Measurements from ENCODE around the gene EFNA3. TPM values are rescaled to one million over a fixed set of nuclear protein-coding genes. Genes with fewer than 3 reads are reported as not detected.

EFNA3 gene
- total and polyA plus RNA-seq, 4 donors, result 0.41 to 3.2 (median 1.8) TPM; not detected in 1

GRCh38 chr1:155079210-155079486 is 511 bp downstream of the EFNA3 start:
- no peaks in the 10 kb centered on the region for H3K4me1 ChIP-seq (ENCODE audit: control insufficient read depth in 1 of 2, insufficient read depth in 2 of 2, low read length in 2 of 2)
- no peak overlapping the region for H3K4me3 ChIP-seq (ENCODE audit: low read length in 2 of 2)
- no peak overlapping the region for H3K27ac ChIP-seq (ENCODE audit: low read depth in 1 of 2, low read length in 2 of 2)
- H3K9me3 ChIP-seq (ENCODE audit: control insufficient read depth, low read length), result no peaks in the 10 kb centered on the region
- no peaks in the 10 kb centered on the region for H3K36me3 ChIP-seq (ENCODE audit: control insufficient read depth in 1 of 2, insufficient read depth in 2 of 2, low read length in 1 of 2)
- no peak for ATAC-seq (ENCODE audit: low FRiP score)
- DNase-seq, result no peak
- WGBS, 2 donors, result 3% methylated on average over 10 of the region's 10 CpGs
- H3K27me3 ChIP-seq (ENCODE audit: control insufficient read depth in 1 of 2, insufficient read depth in 2 of 2, low read length in 1 of 2), result no peaks in the 10 kb centered on the region
- intact Hi-C loops (cut with DNase I), result no loop called here

- WGBS, 2 donors, result 0 to 1% methylated on average over 36 to 67 of the region's 67 CpGs
- Histone ChIP-seq H3K4me1 (ENCODE audit: control insufficient read depth in 1 of 2, insufficient read depth in 2 of 2, low read length in 2 of 2) (no peaks in the 10 kb centered on the region), H3K27ac (ENCODE audit: low read depth in 1 of 2, low read length in 2 of 2) (no peak overlapping the region), H3K9me3 (ENCODE audit: control insufficient read depth, low read length) (no peaks in the 10 kb centered on the region), H3K4me3 (ENCODE audit: low read length in 2 of 2) (no peak overlapping the region), H3K27me3 (ENCODE audit: control insufficient read depth in 1 of 2, insufficient read depth in 2 of 2, low read length in 1 of 2) (no peaks in the 10 kb centered on the region), H3K36me3 (ENCODE audit: control insufficient read depth in 1 of 2, insufficient read depth in 2 of 2, low read length in 1 of 2) (no peaks in the 10 kb centered on the region)
- DNase-seq (peak in 1 of 2 donors; percentile 78), ATAC-seq (ENCODE audit: low FRiP score) (no peak)
- intact Hi-C loops (cut with DNase I), result loop anchor here in 1 of 2 donors (5.0 kb wide), 2 partner anchors 32 to 597 kb away; no protein-coding TSS in a partner anchor
Observed at GRCh38 chr1:155079487-155080311, 1.1 kb downstream of the EFNA3 start.

DNA sequence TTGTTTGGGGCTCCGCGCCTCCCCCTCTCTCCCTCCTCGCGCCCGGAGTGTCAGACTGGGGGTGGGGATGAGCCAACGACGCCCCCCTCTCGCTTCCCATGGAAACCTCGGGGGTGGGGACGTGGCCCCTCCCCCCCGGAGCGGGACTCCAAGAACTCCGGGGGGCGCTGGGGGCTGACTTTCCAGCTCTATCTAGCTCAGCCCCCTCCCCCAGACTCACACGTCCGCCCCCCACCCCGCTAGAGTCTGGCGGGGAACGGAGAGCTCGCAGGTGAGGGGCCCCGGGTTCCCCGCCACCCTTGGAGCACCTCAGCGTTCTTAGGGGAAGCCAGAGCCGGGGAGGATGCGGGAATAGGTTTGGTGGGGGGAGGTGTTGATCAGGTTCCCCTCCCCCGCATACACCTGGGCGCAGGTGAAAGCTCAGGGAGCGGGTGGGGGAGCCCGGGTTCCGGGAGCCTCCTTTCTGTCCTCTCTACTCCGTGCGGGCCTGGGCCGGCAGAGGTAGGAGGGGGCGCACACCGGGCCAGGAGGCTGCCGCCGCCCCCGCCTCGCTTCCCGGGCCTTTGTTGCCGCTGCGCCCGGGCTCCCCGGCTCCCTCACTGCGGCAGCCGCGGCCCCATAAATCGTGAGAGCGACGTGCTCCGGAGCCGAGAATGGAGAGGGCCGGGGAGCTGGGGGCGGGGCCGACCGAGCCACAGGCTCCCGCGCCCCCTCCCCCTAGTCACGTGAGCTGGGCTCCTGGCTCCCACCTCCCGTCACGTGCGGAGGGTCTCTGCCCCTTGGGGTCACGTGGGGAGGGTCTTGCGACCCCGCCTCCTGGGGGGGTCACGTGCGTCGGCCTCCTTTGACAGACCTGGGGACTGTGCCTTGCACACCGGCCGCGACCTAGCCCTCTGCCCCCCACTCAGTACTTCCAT is 1.9 kb downstream of the EFNA3 start:
- ATAC-seq (ENCODE audit: low FRiP score) (no peak), DNase-seq (peak in 1 of 2 donors; percentile 77)
- no peaks in the 10 kb centered on the region for H3K27me3 ChIP-seq (ENCODE audit: control insufficient read depth in 1 of 2, insufficient read depth in 2 of 2, low read length in 1 of 2)
- H3K36me3 ChIP-seq (ENCODE audit: control insufficient read depth in 1 of 2, insufficient read depth in 2 of 2, low read length in 1 of 2), result no peaks in the 10 kb centered on the region
- intact Hi-C loops (cut with DNase I), result loop anchor here in 1 of 2 donors (5.0 kb wide), 2 partner anchors 33 to 598 kb away; no protein-coding TSS in a partner anchor
- no peaks in the 10 kb centered on the region for H3K9me3 ChIP-seq (ENCODE audit: control insufficient read depth, low read length)
- no peak overlapping the region for H3K27ac ChIP-seq (ENCODE audit: low read depth in 1 of 2, low read length in 2 of 2)
- no peak overlapping the region for H3K4me3 ChIP-seq (ENCODE audit: low read length in 2 of 2)
- no peaks in the 10 kb centered on the region for H3K4me1 ChIP-seq (ENCODE audit: control insufficient read depth in 1 of 2, insufficient read depth in 2 of 2, low read length in 2 of 2)
- 1 to 2% methylated on average over 41 to 71 of the region's 71 CpGs for WGBS, 2 donors

DNA sequence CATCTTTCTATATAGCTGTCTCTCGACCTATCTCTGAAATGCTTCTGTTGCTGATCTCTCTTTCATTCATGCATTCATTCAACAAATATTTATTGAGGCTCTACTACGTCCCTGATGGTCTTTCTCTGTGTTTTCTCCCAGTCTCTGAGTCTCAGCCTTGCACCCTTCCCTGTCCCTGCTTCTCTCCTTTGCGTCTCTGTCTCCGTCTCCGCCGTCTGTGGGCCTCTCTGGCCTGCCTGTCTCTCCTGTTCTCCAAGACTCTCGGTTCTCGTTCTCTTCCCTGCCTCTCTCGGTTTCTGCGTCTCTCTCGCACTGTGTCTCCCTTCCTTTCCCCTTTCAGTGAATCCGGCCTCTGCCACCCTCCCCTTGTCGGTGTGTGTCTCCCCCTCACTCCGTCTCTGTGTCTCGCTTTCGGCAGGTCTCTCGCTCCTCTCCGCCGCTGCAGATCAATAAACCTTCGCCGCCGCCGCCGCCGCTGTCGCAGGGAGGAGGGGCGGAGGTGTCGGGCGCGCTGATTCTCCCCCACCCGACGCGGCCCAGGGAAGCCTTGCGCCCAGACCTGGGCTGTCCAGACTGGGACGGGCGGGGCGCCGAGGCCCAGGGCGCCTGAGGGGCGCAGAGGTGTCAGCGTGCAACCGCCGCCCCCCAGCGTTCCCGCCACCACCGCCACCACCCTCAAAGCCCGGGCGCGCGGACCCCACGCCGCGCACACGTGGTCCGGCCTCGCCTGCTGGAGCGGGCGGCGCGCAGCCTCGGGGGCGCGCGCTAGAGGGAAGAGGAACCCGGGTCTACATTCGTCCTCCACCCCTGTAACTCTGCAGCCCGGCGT is 3.0 kb downstream of the EFNA3 start:
- Histone ChIP-seq H3K4me1 (ENCODE audit: control insufficient read depth in 1 of 2, insufficient read depth in 2 of 2, low read length in 2 of 2) (no peaks in the 10 kb centered on the region), H3K4me3 (ENCODE audit: low read length in 2 of 2) (no peak overlapping the region), H3K9me3 (ENCODE audit: control insufficient read depth, low read length) (no peaks in the 10 kb centered on the region), H3K27ac (ENCODE audit: low read depth in 1 of 2, low read length in 2 of 2) (no peak overlapping the region), H3K36me3 (ENCODE audit: control insufficient read depth in 1 of 2, insufficient read depth in 2 of 2, low read length in 1 of 2) (no peaks in the 10 kb centered on the region), H3K27me3 (ENCODE audit: control insufficient read depth in 1 of 2, insufficient read depth in 2 of 2, low read length in 1 of 2) (no peaks in the 10 kb centered on the region)
- no peak for ATAC-seq (ENCODE audit: low FRiP score)
- peak in 1 of 2 donors; percentile 72 for DNase-seq
- intact Hi-C loops (cut with DNase I), result loop anchor here in 1 of 2 donors (5.0 kb wide), 2 partner anchors 34 to 599 kb away; no protein-coding TSS in a partner anchor
- WGBS, 2 donors, result 3 to 4% methylated on average over 62 to 68 of the region's 68 CpGs

DNA sequence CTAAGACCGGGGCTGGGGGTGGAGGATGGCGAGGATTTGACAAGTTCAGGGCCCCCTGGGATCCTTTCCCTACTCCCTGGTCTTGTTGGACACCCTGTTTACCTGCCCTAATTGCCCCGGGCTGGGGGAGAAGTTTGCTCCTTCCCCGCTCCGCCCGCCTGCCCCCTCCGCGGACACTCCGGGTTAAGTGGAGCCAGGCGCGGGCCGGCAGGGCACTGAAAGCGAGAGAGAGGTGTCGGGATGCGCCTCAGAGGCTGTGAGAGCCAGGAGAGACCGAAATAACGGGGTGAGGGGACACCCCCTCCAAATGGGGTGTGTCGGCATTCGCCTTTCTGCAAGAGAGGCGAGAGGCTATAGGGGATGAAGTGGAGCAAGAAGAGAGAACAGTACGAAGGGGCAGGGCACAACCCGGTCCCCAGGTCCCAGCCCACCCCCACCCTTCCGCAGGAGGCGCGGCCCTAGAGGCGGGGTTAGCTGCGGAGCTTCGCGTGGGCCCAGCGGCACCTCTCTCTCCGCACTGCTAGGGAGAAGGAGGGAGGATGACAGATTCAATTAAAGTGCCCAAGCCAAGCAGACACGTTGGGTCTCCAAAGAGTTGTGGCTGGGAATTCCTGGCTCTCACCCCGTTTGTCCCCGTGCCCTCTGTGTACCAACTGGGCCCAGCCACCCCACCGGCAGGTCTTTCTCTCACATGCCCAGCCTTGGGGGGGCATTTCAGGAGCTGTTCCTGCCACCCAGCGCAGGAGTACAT is 3.8 kb downstream of the EFNA3 start:
- intact Hi-C loops (cut with DNase I), result loop anchor here in 1 of 2 donors (5.0 kb wide), 2 partner anchors 35 to 600 kb away; no protein-coding TSS in a partner anchor
- Histone ChIP-seq H3K27ac (ENCODE audit: low read depth in 1 of 2, low read length in 2 of 2) (no peak overlapping the region), H3K4me3 (ENCODE audit: low read length in 2 of 2) (no peak overlapping the region), H3K9me3 (ENCODE audit: control insufficient read depth, low read length) (no peaks in the 10 kb centered on the region), H3K36me3 (ENCODE audit: control insufficient read depth in 1 of 2, insufficient read depth in 2 of 2, low read length in 1 of 2) (no peaks in the 10 kb centered on the region), H3K27me3 (ENCODE audit: control insufficient read depth in 1 of 2, insufficient read depth in 2 of 2, low read length in 1 of 2) (no peaks in the 10 kb centered on the region), H3K4me1 (ENCODE audit: control insufficient read depth in 1 of 2, insufficient read depth in 2 of 2, low read length in 2 of 2) (no peaks in the 10 kb centered on the region)
- 7 to 8% methylated on average over 36 of the region's 36 CpGs for WGBS, 2 donors
- ATAC-seq (ENCODE audit: low FRiP score) (no peak), DNase-seq (peak in 1 of 2 donors; percentile 75)

DNA sequence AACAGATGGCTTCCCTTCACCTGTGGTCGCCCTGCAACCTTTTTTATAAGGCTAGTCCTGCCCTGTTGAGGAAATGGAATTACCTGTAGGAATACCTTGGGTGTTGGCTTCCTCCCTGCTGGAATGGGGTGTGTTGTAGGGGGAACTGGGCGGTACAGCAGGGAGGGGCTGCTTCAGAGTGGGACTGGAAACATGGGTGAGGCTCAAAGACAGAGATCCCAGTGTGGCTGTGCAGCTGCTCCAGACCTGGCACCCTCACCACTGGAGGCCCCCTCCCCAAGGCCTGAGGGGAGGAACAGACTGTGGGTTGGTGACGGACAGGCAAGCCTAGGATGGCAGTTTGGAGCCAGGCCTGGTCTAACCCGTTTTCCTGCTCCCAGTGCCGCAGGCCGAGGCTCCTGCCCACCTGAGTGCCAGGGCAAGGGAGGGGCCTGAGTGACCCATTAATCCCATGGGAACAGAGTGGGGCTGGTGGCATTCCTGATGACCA is 4.5 kb downstream of the EFNA3 start:
- Histone ChIP-seq H3K9me3 (ENCODE audit: control insufficient read depth, low read length) (no peaks in the 10 kb centered on the region), H3K27ac (ENCODE audit: low read depth in 1 of 2, low read length in 2 of 2) (no peak overlapping the region), H3K27me3 (ENCODE audit: control insufficient read depth in 1 of 2, insufficient read depth in 2 of 2, low read length in 1 of 2) (no peaks in the 10 kb centered on the region), H3K4me1 (ENCODE audit: control insufficient read depth in 1 of 2, insufficient read depth in 2 of 2, low read length in 2 of 2) (no peaks in the 10 kb centered on the region), H3K4me3 (ENCODE audit: low read length in 2 of 2) (no peak overlapping the region), H3K36me3 (ENCODE audit: control insufficient read depth in 1 of 2, insufficient read depth in 2 of 2, low read length in 1 of 2) (no peaks in the 10 kb centered on the region)
- DNase-seq (peak in 1 of 2 donors; percentile 59), ATAC-seq (ENCODE audit: low FRiP score) (no peak)
- 70 to 76% methylated on average over 6 of the region's 6 CpGs for WGBS, 2 donors
- intact Hi-C loops (cut with DNase I), result loop anchor here in 1 of 2 donors (5.0 kb wide), 2 partner anchors 36 to 601 kb away; no protein-coding TSS in a partner anchor

DNA sequence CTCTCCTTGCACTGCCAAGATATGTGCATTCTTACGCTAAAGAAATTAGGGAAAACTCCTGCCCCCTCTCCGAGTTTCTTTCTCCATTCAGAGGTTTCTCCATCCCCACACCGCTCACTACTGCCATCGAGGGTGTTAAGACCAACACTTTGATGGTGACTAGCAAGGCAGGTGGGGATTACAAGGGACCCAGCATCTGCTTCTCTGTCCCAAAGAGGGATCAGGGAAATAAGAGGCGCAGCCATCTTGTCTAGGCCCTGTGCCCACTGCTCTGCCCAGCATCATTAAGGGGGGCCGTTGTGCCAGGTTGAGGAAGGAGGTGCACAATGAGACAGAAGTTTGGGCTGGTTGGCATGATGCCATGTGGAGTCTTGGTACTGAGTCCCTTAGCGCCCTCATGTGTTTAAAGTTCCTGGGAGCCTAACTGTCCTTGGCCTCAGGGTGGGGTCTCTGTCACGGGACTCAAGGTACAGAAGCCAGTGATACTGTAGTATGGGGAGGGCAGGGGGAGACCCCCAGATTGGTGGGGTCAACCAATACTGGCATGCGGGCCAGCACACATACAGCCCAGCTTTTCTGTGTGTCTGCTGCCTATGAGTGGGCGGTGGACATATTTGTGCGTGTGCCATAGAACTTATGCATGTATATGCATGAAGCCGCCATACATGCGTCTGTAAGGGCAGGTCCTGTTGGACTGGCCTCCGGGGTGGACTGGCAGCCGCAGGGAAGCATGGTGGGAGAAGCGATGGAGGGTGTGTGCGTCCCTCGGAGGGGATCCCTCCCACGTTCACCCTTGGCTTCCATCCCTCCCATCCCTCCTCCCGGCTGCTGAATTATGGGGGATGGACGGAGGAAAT is 5.5 kb downstream of the EFNA3 start:
- no peak overlapping the region for H3K4me3 ChIP-seq (ENCODE audit: low read length in 2 of 2)
- intact Hi-C loops (cut with DNase I), result loop anchor here (1.0 to 5.0 kb wide), 4 partner anchors 21 to 602 kb away; partner anchors contain the start of gene EFNA4 (in 1 of the 2)
- no peaks in the 10 kb centered on the region for H3K36me3 ChIP-seq (ENCODE audit: control insufficient read depth in 1 of 2, insufficient read depth in 2 of 2, low read length in 1 of 2)
- peak; percentile 16 for ATAC-seq (ENCODE audit: low FRiP score)
- H3K27me3 ChIP-seq (ENCODE audit: control insufficient read depth in 1 of 2, insufficient read depth in 2 of 2, low read length in 1 of 2), result no peaks in the 10 kb centered on the region
- WGBS, 2 donors, result 27 to 29% methylated on average over 21 of the region's 21 CpGs
- no peaks in the 10 kb centered on the region for H3K9me3 ChIP-seq (ENCODE audit: control insufficient read depth, low read length)
- H3K4me1 ChIP-seq (ENCODE audit: control insufficient read depth in 1 of 2, insufficient read depth in 2 of 2, low read length in 2 of 2), result no peaks in the 10 kb centered on the region
- peak in 1 of 2 donors; percentile 74 for DNase-seq
- no peak overlapping the region for H3K27ac ChIP-seq (ENCODE audit: low read depth in 1 of 2, low read length in 2 of 2)

Measured in aorta (tissue), 5 donors.